Left renal cortex interstitium (tissue), 4 donors: ENCODE measurements around the gene MON1B. TPM values are rescaled to one million over a fixed set of nuclear protein-coding genes. Genes with fewer than 3 reads are reported as not detected.
"Not testable (repeated sequence)": the region's sequence is repeated elsewhere in the genome, so short reads cannot be mapped to it uniquely, and the experiment has no call there.

Source experiments
- DNase-seq, 4 donors: peaks; one replicate each; pipeline ENCODE4 v3.0.0-alpha.2; 2013; ENCODE audit warnings: low read depth in 4 of 4, low spot score in 2 of 4, missing footprints in 1 of 4
- polyA plus RNA-seq, 4 donors: library from polyadenylated mRNA; unstranded; fragments of 120-200 nt; gene quantifications; one replicate each; pipeline ENCODE4 v1.2.1, GENCODE V29; 2013; ENCODE audit not compliant: insufficient read length in 4 of 4

The MON1B gene
- polyA plus RNA-seq, 4 donors, result 21.0 to 35.3 (median 27.2) TPM

DNA sequence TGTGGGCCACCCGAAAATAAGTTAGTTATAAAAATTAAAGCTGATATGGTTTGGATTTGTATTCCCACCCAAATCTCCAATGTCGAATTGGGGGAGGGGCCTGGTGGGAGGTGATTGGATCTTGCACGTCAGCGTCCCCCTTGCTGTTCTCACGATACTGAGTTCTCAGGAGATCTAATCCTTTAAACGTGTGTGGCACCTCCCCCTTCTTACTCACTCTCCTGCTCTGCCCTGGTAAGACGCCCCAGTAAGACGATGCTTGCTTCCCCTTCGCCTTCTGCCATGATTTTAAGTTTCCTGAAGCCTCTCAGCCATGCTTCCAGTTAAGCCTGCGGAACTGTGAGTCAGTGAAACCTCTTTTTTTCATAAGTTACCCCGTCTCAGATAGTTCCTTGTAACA lies 43.6 kb downstream of the MON1B start:
- no peak for DNase-seq

DNA sequence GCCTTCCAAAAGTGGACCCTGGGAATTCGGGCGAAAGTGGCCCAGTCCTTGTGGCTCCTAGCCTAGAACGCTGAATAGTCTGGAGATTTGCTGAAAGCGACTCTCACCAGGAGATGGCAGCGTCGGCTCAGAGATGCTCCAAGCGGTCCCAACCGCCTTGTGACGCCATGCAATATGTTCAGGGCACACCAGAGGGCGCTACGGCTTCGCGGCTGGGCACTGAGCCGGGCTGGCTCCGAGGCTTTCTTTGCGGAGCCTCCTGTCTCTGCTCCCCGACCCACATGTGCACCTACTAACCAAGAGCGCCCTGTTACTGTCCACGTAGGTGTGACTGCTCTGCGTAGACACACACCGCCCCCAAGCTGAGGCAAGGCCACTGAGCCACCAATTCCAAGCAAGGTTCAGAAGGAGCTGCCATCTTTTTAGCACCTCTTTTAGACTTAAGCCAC lies 45.1 kb downstream of the MON1B start:
- peak; percentile 66 to 77 (median 70) for DNase-seq

- DNase-seq, result no peak
Observed at GRCh38 chr16:77238593-77238992, 47.6 kb downstream of the MON1B start.

DNA sequence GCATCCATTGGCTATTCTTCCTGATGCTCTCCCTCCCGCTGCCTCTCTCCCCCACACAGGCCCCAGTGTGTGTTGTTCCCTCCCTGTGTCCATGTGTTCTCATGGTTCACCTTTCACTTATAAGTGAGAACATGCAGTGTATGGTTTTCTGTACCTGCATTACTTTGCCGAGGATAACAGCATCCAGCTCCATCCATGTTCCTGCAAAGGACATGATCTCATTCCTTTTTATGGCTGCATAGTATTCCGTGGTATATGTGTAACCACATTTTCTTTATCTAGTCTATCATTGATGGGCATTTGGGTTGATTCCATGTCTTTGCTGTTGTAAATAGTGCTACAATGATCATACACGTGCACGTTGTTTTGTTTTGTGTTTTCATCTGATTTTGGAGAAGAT lies 51.5 kb downstream of the MON1B start:
- not testable (repeated sequence) for DNase-seq

DNA sequence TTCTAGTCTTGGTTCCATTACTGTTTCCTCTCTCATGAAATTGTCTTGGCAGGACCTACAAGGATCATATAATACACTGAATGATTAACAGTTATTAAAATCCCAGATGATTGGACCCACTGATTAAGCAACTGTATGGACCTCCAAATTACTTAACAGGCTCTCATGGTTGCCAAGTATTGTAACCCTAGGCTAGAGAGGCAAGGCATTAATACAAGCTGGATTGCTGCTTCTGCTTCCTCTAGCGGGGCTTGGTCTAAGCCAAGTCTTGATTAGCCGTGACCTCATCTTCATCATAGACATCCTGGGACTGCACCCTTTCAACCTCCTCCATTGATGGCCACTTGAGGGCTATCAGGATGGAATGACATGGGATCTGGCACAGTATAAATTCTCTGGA lies 55.2 kb downstream of the MON1B start:
- DNase-seq, result no peak

GRCh38 chr16:77250400-77250799 lies 59.4 kb downstream of the MON1B start:
- DNase-seq, result no peak

Other genes with a start within 250 kb of the MON1B start
- gene SYCE1L, start 8.2 kb downstream of the MON1B start, polyA plus RNA-seq, result 10 to 100 TPM in 2 of 4 donors, 1 to 10 TPM in 2; 1.8 to 13.8 (median 8.2) TPM
- 1 to 10 TPM; 2.6 to 7.6 (median 3.7) TPM for gene ADAMTS18, start 243.8 kb downstream of the MON1B start, polyA plus RNA-seq